ENCODE results near the gene GRIPAP1. TPM values are rescaled to one million over a fixed set of nuclear protein-coding genes. Genes with fewer than 3 reads are reported as not detected.

Gene GRIPAP1
- total RNA-seq, 1 donor from 2014 or later: 24.9 TPM

DNA sequence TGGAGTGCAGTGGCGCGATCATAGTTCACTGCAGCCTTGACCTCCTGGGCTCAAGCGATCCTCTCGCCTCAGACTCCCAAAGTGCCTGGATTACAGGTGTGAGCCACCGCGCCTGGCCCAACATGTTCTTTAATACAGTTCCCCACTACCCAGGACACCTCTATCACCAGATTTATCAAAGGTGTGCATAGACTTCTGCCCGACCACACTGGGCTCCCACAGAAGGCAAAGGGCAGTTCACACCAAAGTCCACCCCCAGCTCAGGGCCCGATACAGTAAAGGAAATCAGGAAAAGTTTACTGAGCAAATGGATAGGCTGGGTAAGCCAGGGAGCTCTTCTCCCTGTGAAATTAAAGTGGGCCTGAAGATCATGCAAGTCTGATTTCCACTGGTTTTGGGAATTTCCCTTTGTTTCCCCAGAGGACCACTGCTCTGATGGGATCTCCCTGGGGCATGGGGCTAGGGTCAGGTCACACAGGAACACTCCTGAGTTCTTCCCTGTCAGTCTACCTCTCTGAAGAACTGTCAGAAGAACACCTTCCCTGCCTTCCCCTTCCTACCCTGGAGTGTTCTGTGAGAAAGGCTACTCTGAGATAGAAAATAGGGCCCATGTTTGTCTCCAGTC lies 65.5 kb downstream of the GRIPAP1 start:
- DNase-seq (ENCODE audit: low spot score): no peak
- intact Hi-C loops (cut with DNase I): no loop called here

DNA sequence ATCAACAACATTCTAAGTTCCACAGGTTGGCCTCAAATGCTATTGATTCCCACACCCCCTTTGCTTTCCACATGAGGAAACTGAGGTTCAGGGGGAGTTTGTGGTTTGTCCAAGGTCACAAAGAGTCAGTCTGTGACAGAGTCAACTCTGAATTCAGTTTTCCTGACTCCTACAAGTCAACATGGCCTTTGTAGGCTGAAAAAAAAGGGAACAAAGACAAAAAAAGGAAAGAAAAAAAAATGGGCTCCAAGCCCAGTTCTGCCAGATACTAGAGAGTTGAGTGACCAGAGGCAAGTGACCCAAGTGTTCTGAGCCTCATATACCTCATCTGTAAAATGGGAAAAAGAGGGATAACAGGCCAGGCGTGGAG lies 66.8 kb downstream of the GRIPAP1 start:
- no peak for DNase-seq (ENCODE audit: low spot score)
- intact Hi-C loops (cut with DNase I): no loop called here

DNA sequence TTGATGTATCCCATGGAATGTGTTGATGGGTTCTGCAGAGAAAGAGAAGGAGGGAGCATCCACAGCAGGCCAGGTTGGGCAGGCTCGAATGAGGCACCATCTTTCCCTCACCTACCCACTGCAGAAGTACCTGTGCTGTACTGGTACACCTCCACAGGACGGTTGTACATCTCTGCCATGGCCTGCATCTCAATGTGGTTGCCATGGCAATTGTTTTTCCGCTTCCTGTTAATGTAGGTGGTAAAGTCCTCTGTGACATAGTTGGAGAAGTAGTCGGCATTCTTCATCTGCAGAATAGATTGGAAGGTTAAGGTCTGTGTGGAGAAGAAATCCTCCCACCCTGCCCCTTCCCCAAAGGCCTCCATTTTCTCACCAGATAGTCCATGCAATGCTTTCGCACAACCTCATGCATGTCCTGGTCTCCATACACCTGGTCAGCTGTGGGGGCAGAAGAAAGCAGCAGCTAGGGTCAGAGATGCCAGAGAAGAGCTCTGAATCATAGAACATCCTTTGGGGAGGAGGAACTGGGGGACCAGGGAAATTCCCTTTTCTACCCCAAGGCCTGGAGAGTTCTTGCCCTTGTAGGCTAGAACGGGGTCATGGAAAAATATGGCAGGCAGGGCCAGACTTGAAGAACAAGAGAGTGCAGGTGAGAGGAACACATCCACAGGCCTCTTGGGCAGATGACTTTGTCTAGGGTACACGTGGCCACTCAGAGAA lies 67.3 kb downstream of the GRIPAP1 start:
- DNase-seq (ENCODE audit: low spot score): no peak
- intact Hi-C loops (cut with DNase I): no loop called here

DNA sequence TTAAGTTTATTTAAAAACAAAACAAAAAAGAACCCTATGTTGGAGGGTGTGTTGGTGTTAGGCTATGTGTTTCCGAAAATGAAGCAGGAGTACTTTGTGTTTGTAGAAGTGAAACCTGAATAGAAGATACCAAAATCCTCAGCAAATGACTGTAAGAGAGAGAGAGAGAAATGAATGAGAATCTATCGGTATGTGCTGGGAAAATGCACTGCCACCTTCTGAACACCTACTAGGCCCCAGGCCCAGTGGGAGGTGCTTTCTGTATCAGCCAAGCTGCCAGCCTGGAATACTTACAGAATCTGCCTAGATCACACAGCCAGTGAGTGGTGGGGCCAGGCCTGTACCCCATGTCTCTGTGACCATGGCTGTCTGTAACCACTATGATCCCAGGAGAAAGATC lies 68.3 kb downstream of the GRIPAP1 start:
- intact Hi-C loops (cut with DNase I): no loop called here
- no peak for DNase-seq (ENCODE audit: low spot score)

DNA sequence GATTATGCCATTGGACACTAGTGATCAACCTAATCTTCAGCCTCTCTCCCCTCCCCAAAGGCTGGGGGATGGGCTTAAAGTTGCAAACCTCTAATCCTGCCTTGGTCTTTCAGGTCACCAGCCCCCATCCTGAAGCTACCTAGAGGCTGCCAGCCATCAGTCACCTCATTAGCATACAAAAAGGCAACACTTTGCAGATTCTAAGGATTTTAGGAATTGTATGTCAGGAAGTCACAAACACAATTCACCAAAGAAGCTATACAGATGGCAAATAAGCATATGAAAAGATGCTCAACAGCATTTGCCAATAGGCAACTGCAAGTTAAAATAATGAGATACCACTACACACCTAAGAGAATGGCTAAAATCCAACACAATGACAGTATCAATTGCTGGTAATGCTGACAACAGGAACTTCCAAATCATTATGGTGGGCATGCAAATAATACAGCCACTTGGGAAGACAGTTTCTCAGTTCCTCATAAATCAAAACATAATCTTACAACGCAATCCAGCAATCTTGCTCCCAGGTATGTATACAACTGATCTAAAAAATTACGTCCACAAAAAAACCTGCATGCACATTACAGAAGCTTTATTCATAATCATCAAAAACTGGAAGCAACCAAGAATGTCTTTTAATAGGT lies 74.2 kb downstream of the GRIPAP1 start:
- DNase-seq (ENCODE audit: low spot score): no peak
- intact Hi-C loops (cut with DNase I): no loop called here

DNA sequence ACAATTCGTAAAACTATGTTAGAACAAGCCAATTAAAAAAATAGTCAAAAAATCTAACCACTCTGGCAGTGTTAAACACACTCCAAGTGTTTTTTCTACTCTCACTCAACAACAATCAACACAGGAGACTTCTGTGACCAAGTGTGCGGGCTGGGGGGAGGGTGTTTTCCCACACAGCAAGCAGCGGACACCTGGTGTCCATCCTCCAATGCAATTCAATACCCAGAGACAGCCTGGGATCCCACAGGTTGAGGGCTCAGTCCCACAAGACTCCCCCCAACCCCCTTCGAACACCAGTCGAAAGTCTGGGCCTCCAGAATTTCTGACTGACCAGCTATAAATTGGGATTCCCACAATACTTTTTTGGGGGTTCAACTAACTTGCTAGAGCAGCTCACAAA lies 74.9 kb downstream of the GRIPAP1 start:
- intact Hi-C loops (cut with DNase I): no loop called here

DNA sequence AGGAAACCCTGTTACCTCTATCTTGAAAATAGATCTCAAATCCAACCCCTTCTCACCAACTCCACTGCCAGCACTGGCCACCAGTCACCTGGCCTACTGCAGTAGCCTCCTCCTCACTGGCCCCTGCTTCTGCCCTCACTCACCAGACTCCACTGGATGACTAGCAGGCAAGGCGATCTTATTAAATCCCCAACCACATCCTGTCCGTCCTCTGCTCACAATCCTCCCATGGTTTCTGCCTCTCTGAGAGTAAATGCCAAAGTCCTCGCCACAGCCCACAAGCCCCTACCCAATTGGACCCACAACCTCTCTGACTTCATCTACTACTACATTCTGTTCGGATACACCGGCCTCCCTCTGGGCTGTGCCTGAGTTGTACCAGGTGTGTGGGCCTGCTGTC lies 77.8 kb downstream of the GRIPAP1 start:
- intact Hi-C loops (cut with DNase I): no loop called here

More for the DNA sequence above, 74.9 kb downstream of the GRIPAP1 start:
- DNase-seq (ENCODE audit: low spot score): no peak

DNA sequence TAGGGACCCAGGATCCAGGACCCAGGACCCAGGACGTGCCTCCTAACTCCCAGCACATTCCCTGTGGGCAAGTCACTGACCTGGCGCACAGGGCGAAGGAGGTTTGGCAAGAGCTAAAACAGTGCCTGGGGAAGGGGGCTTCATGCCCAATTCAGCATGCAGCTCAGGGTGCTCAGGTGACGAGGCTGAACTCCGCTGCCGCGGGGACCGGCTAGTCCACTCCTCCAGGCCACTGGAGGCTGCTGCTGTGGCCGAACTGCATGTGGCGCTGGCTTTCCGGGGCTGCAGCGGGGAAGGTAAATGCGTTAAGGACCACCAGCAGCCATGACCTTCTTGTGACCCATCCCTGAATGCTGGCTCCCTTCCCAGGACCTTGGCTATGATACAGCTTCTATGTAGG lies 78.3 kb downstream of the GRIPAP1 start:
- intact Hi-C loops (cut with DNase I): no loop called here
- no peak for DNase-seq (ENCODE audit: low spot score)

More for the DNA sequence above, 77.8 kb downstream of the GRIPAP1 start:
- no peak for DNase-seq (ENCODE audit: low spot score)

Other genes starting within 250 kb of the GRIPAP1 start
- gene GLOD5, start 240.5 kb downstream of the GRIPAP1 start, total RNA-seq: not detected
- not detected for gene GATA1, start 215.7 kb downstream of the GRIPAP1 start, total RNA-seq
- 33.7 TPM for gene HDAC6, start 200.2 kb downstream of the GRIPAP1 start, total RNA-seq
- gene ERAS, start 175.8 kb downstream of the GRIPAP1 start, total RNA-seq: not detected
- 4.1 TPM for gene PCSK1N, start 166.7 kb downstream of the GRIPAP1 start, total RNA-seq
- gene TIMM17B, start 104.5 kb downstream of the GRIPAP1 start, total RNA-seq: 49.8 TPM
- gene PQBP1, start 104.3 kb downstream of the GRIPAP1 start, total RNA-seq: 42.2 TPM
- gene SLC35A2, start 90.6 kb downstream of the GRIPAP1 start, total RNA-seq: 13.0 TPM
- 2.7 TPM for gene PIM2, start 83.2 kb downstream of the GRIPAP1 start, total RNA-seq
- 29.1 TPM for gene OTUD5, start 44.7 kb downstream of the GRIPAP1 start, total RNA-seq
- 0.27 TPM for gene KCND1, start 30.4 kb downstream of the GRIPAP1 start, total RNA-seq
- gene TFE3, start 41.1 kb upstream of the GRIPAP1 start, total RNA-seq: 21.9 TPM
- gene CCDC120, start 56.7 kb upstream of the GRIPAP1 start, total RNA-seq: 1.7 TPM
- 14.8 TPM for gene PRAF2, start 71.7 kb upstream of the GRIPAP1 start, total RNA-seq
- gene WDR45, start 77.6 kb upstream of the GRIPAP1 start, total RNA-seq: 68.1 TPM
- 18.7 TPM for gene GPKOW, start 121.5 kb upstream of the GRIPAP1 start, total RNA-seq
- 3.4 TPM for gene MAGIX, start 160.5 kb upstream of the GRIPAP1 start, total RNA-seq
- gene PLP2, start 169.6 kb upstream of the GRIPAP1 start, total RNA-seq: 84.9 TPM
- 10.3 TPM for gene PRICKLE3, start 184.1 kb upstream of the GRIPAP1 start, total RNA-seq
- gene SYP, start 197.9 kb upstream of the GRIPAP1 start, total RNA-seq: 1.2 TPM
- 0.08 TPM for gene CACNA1F, start 231.1 kb upstream of the GRIPAP1 start, total RNA-seq
- gene CCDC22, start 233.2 kb upstream of the GRIPAP1 start, total RNA-seq: 10.6 TPM

Data from cardiac septum (tissue), 1 donor.